Stimulated activated CD4-positive, alpha-beta T cell treated with anti-CD3 and anti-CD28 coated beads, Interleukin-15, amount 100 ng/mL, for 24 hours (primary cell): ENCODE measurements around the gene TM4SF5.

Source experiments
- DNase-seq: peaks from one replicate; pipeline ENCODE4 v3.0.0-alpha.2; 2020

The TM4SF5 gene

GRCh38 chr17:4748686-4749085, 23.0 kb upstream of the TM4SF5 start:
- no peak for DNase-seq

- DNase-seq, result no peak
Observed at GRCh38 chr17:4750606-4751005, 21.1 kb upstream of the TM4SF5 start.

GRCh38 chr17:4751932-4752331, 19.8 kb upstream of the TM4SF5 start:
- DNase-seq, result no peak

GRCh38 chr17:4753392-4753791, 18.3 kb upstream of the TM4SF5 start:
- no peak for DNase-seq

- DNase-seq, result no peak
Observed at GRCh38 chr17:4759776-4760236, 11.9 kb upstream of the TM4SF5 start.

- DNase-seq, result no peak
Observed at GRCh38 chr17:4764595-4764994, 7.1 kb upstream of the TM4SF5 start.

- DNase-seq, result no peak
Observed at GRCh38 chr17:4766201-4766600, 5.5 kb upstream of the TM4SF5 start.

- no peak for DNase-seq
Observed at GRCh38 chr17:4766723-4767122, 5.0 kb upstream of the TM4SF5 start.

GRCh38 chr17:4768298-4768697, 3.4 kb upstream of the TM4SF5 start:
- DNase-seq, result no peak

- DNase-seq, result no peak
Observed at GRCh38 chr17:4769628-4770027, 2.1 kb upstream of the TM4SF5 start.

GRCh38 chr17:4772235-4772613, 538 bp downstream of the TM4SF5 start:
- DNase-seq, result no peak

- DNase-seq, result no peak
Observed at GRCh38 chr17:4777969-4778760, 6.5 kb downstream of the TM4SF5 start.

GRCh38 chr17:4780325-4780955, 8.8 kb downstream of the TM4SF5 start:
- no peak for DNase-seq

GRCh38 chr17:4782652-4783051, 11.0 kb downstream of the TM4SF5 start:
- DNase-seq, result peak; percentile 31

GRCh38 chr17:4785311-4786105, 13.8 kb downstream of the TM4SF5 start:
- DNase-seq, result peak; percentile 29

GRCh38 chr17:4786106-4786511, 14.4 kb downstream of the TM4SF5 start, which contains the start of gene VMO1:
TSS of gene VMO1 (minus strand) at chr17:4786364. CDS start at chr17:4786352, 12 bp downstream.
- DNase-seq, result peak; percentile 29

- DNase-seq, result no peak
Observed at GRCh38 chr17:4786516-4786915, 14.8 kb downstream of the TM4SF5 start.

- DNase-seq, result no peak
Observed at GRCh38 chr17:4788159-4788806, 16.6 kb downstream of the TM4SF5 start.

- no peak for DNase-seq
Observed at GRCh38 chr17:4788807-4789700, 17.4 kb downstream of the TM4SF5 start, which contains the start of gene GLTPD2. TSS of gene GLTPD2 (plus strand) at chr17:4788964. CDS start at chr17:4789012, 48 bp downstream.

- DNase-seq, result no peak
Observed at GRCh38 chr17:4789701-4789950, 17.9 kb downstream of the TM4SF5 start.

- peak; percentile 88 for DNase-seq
Observed at GRCh38 chr17:4789951-4790704, 18.4 kb downstream of the TM4SF5 start.
